H9 (cell line): ENCODE measurements around the gene GAR1. TPM values are rescaled to one million over a fixed set of nuclear protein-coding genes. Genes with fewer than 3 reads are reported as not detected.

ENCODE experiments used
- DNase-seq: peaks from one replicate; pipeline ENCODE4 v3.0.0-alpha.2; 2017
- H2AFZ ChIP-seq: one replicate; pipeline ENCODE4 v1.6.1; 2013; ENCODE audit warnings: mild to moderate bottlenecking, low read length, control low read depth, moderate library complexity
- H2AK5ac ChIP-seq: 2 replicates; pipeline ENCODE4 v1.6.1; 2013; ENCODE audit warnings: low read length, control low read depth, mixed read lengths; ENCODE audit not compliant: insufficient read length
- H2BK120ac ChIP-seq: one replicate; pipeline ENCODE4 v1.6.1; 2013; ENCODE audit warnings: low read depth, mild to moderate bottlenecking, low read length, control low read depth, inconsistent platforms; ENCODE audit not compliant: poor library complexity, severe bottlenecking
- H2BK12ac ChIP-seq: 2 replicates; pipeline ENCODE4 v1.6.1; 2013; ENCODE audit warnings: low read length, control low read depth, mixed read lengths, low read depth; ENCODE audit not compliant: insufficient read length
- H2BK15ac ChIP-seq: 2 replicates; pipeline ENCODE4 v1.6.1; 2013; ENCODE audit warnings: low read depth, low read length, control low read depth
- H2BK20ac ChIP-seq: one replicate; pipeline ENCODE4 v1.6.1; 2013; ENCODE audit warnings: low read depth, mild to moderate bottlenecking, low read length, control low read depth, inconsistent platforms; ENCODE audit not compliant: poor library complexity, severe bottlenecking
- H2BK5ac ChIP-seq: 2 replicates; pipeline ENCODE4 v1.6.1; 2013; ENCODE audit warnings: low read length, control low read depth, mixed read lengths; ENCODE audit not compliant: insufficient read length
- H3K14ac ChIP-seq: 2 replicates; pipeline ENCODE4 v1.6.1; 2013; ENCODE audit warnings: low read length, control low read depth; ENCODE audit not compliant: insufficient read depth
- H3K18ac ChIP-seq: 2 replicates; pipeline ENCODE4 v1.6.1; 2013; ENCODE audit warnings: low read depth, mild to moderate bottlenecking, mixed read lengths, low read length, control low read depth; ENCODE audit not compliant: insufficient read length
- H3K23ac ChIP-seq: 2 replicates; pipeline ENCODE4 v1.6.1; 2013; ENCODE audit warnings: low read length, control low read depth, mixed read lengths, low read depth; ENCODE audit not compliant: insufficient read length
- H3K23me2 ChIP-seq: 2 replicates; pipeline ENCODE4 v1.6.1; 2013; ENCODE audit warnings: low read depth, mild to moderate bottlenecking, mixed read lengths, low read length, control low read depth; ENCODE audit not compliant: insufficient read length, poor library complexity, severe bottlenecking
- H3K27ac ChIP-seq: 2 replicates; pipeline ENCODE4 v1.5.1; 2013; ENCODE audit warnings: low read length, control low read depth, mixed read lengths, low read depth; ENCODE audit not compliant: insufficient read length
- H3K27me3 ChIP-seq: 2 replicates; pipeline ENCODE4 v1.6.1; 2013; ENCODE audit warnings: low read length, control low read depth, inconsistent platforms; ENCODE audit not compliant: insufficient read depth
- H3K4ac ChIP-seq: 2 replicates; pipeline ENCODE4 v1.6.1; 2013; ENCODE audit warnings: low read depth, mild to moderate bottlenecking, control low read depth, inconsistent platforms, low read length, moderate library complexity
- H3K4me1 ChIP-seq: 2 replicates; pipeline ENCODE4 v1.6.1; 2013; ENCODE audit warnings: low read length, control low read depth, inconsistent platforms; ENCODE audit not compliant: insufficient read depth
- H3K4me2 ChIP-seq: 2 replicates; pipeline ENCODE4 v1.6.1; 2013; ENCODE audit warnings: low read length, control low read depth, mixed read lengths; ENCODE audit not compliant: insufficient read length, insufficient read depth
- H3K56ac ChIP-seq: 2 replicates; pipeline ENCODE4 v1.6.1; 2013; ENCODE audit warnings: low read depth, mild to moderate bottlenecking, mixed read lengths, low read length, control low read depth; ENCODE audit not compliant: insufficient read length
- H3K79me1 ChIP-seq: 2 replicates; pipeline ENCODE4 v1.6.1; 2013; ENCODE audit warnings: low read depth, mild to moderate bottlenecking, moderate library complexity, low read length, control low read depth, inconsistent platforms; ENCODE audit not compliant: insufficient read depth, poor library complexity, severe bottlenecking
- H3K79me2 ChIP-seq: 2 replicates; pipeline ENCODE4 v1.6.1; 2013; ENCODE audit warnings: low read length, control low read depth, inconsistent platforms; ENCODE audit not compliant: insufficient read depth
- H3K9ac ChIP-seq: 2 replicates; pipeline ENCODE4 v1.6.1; 2013; ENCODE audit warnings: low read length, control low read depth, mixed read lengths; ENCODE audit not compliant: insufficient read length; ENCODE audit errors: extremely low read depth
- H3K9me3 ChIP-seq: one replicate; pipeline ENCODE4 v1.6.1; 2013; ENCODE audit warnings: low read depth, low read length, inconsistent platforms; ENCODE audit not compliant: control insufficient read depth
- H3T11ph ChIP-seq: one replicate; pipeline ENCODE4 v1.6.1; 2013; ENCODE audit warnings: mild to moderate bottlenecking, low read length, control low read depth, inconsistent platforms
- H4K20me1 ChIP-seq: one replicate; pipeline ENCODE4 v1.6.1; 2013; ENCODE audit not compliant: control insufficient read depth, insufficient read length, insufficient read depth
- H4K5ac ChIP-seq: 2 replicates; pipeline ENCODE4 v1.6.1; 2013; ENCODE audit warnings: low read depth, mild to moderate bottlenecking, mixed read lengths, low read length, control low read depth; ENCODE audit not compliant: insufficient read length
- H4K8ac ChIP-seq: replicated peaks from 2 replicates; pipeline ENCODE4 v1.6.1; 2013; ENCODE audit warnings: low read length, control low read depth, mixed read lengths, low read depth; ENCODE audit not compliant: insufficient read length
- H4K91ac ChIP-seq: 2 replicates; pipeline ENCODE4 v1.6.1; 2013; ENCODE audit warnings: low read depth, mild to moderate bottlenecking, moderate library complexity, mixed read lengths, low read length, control low read depth; ENCODE audit not compliant: insufficient read length
- H3K27ac Mint-ChIP-seq, 3 experiments: 2 replicates in 2 of 3; 3 replicates in 1 of 3; pipeline ENCODE4 v1.8.0; 2020 to 2021; ENCODE audit warnings: mixed read lengths in 3 of 3, mild to moderate bottlenecking in 1 of 3, moderate library complexity in 1 of 3
- H3K27me3 Mint-ChIP-seq: 2 replicates; pipeline ENCODE4 v1.8.0; 2021; ENCODE audit warnings: low read depth, mild to moderate bottlenecking, moderate library complexity, mixed read lengths
- H3K36me3 Mint-ChIP-seq, 3 experiments: 2 replicates in 2 of 3; 3 replicates in 1 of 3; pipeline ENCODE4 v1.8.0; 2020 to 2021; ENCODE audit warnings: low read depth in 3 of 3, mixed read lengths in 3 of 3; ENCODE audit not compliant: insufficient read depth in 1 of 3
- H3K4me1 Mint-ChIP-seq, 2 experiments: 2 replicates each; pipeline ENCODE4 v1.8.0; 2020; ENCODE audit warnings: mixed read lengths in 2 of 2
- H3K4me3 Mint-ChIP-seq, 2 experiments: 2 replicates in 1 of 2; 3 replicates in 1 of 2; pipeline ENCODE4 v1.8.0; 2020 to 2021; ENCODE audit warnings: mild to moderate bottlenecking in 2 of 2, mixed read lengths in 2 of 2, moderate library complexity in 1 of 2
- H3K9me3 Mint-ChIP-seq, 2 experiments: 2 replicates in 1 of 2; 3 replicates in 1 of 2; pipeline ENCODE4 v1.8.0; 2020; ENCODE audit warnings: mild to moderate bottlenecking in 2 of 2, mixed read lengths in 2 of 2, moderate library complexity in 1 of 2
- WGBS: extraction: QIAGEN DNeasy Blood & Tissue Kit; methylation state at CpG from one replicate; pipeline ENCODE4 v1.1.7; 2013; ENCODE audit warnings: missing lambda C conversion rate, low lambda C conversion rate, mixed read lengths; ENCODE audit not compliant: insufficient read length; ENCODE audit errors: extremely low coverage; 5-methylcytosine and 5-hydroxymethylcytosine counted together
- total RNA-seq: library from RNA; stranded (reverse); gene quantifications from 2 replicates; pipeline ENCODE4 v1.2.1, GENCODE V29; 2021
- TF ChIP-seq, protein P1 (sequence below): fragments of 200-600 bp; sonication (generic); conservative IDR thresholded peaks from 3 replicates; pipeline ENCODE4 v1.8.0; 2021; ENCODE audit warnings: antibody characterized with exemption, mild to moderate bottlenecking

The GAR1 gene
- total RNA-seq, 1 experiment from 2014 or later: 45.3 TPM

DNA sequence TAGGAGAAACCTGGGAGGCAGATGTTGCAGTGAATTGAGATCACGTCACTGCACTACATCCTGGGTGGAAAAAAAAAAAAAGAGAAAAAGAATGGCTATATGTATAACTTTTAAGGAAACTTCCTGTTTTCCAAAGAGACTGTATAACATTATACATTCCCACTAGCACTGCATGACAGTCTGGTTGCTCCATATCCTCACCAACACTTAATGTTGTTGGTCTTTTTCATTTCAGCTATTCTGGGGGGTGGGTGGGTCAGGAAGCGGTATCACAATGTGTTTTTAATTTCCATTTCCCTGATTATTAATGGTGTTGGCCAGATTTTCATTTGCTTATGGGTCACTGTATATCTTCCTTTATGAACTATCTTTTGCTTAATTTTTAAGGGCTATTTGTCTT lies 45.7 kb downstream of the GAR1 start:
- Mint-ChIP-seq H3K36me3 (peaks cover 0 to 5% (median 0%) of the 10 kb centered on the region in 3 experiments; a peak in 3 of 7 replicates), H3K4me3 (no peak overlapping the region), H3K27ac (no peak overlapping the region), H3K9me3 (peaks cover 10 to 15% of the 10 kb centered on the region in 2 experiments; a peak in 4 of 5 replicates), H3K27me3 (no peaks in the 10 kb centered on the region), H3K4me1 (no peaks in the 10 kb centered on the region)
- no peak overlapping the region for H2BK12ac ChIP-seq
- H3T11ph ChIP-seq: no peak overlapping the region
- WGBS: no CpG with 5 or more reads among the region's 2 CpGs
- no peak overlapping the region for H4K91ac ChIP-seq
- H3K4ac ChIP-seq: no peak overlapping the region
- no peak overlapping the region for H3K4me2 ChIP-seq
- H4K5ac ChIP-seq: no peak overlapping the region
- H3K18ac ChIP-seq: no peak overlapping the region
- H4K20me1 ChIP-seq: no peaks in the 10 kb centered on the region
- H4K8ac ChIP-seq: no peak overlapping the region
- H3K27me3 ChIP-seq: no peaks in the 10 kb centered on the region
- no peak overlapping the region for H2BK20ac ChIP-seq
- no peaks in the 10 kb centered on the region for H3K79me1 ChIP-seq
- H2AK5ac ChIP-seq: no peak overlapping the region
- no peaks in the 10 kb centered on the region for H3K4me1 ChIP-seq
- H2BK15ac ChIP-seq: no peak overlapping the region
- no peak overlapping the region for H3K23ac ChIP-seq
- H3K79me2 ChIP-seq: no peaks in the 10 kb centered on the region
- no peak for DNase-seq
- no peaks in the 10 kb centered on the region for H3K23me2 ChIP-seq
- H2BK120ac ChIP-seq: no peak overlapping the region
- no peak overlapping the region for H2BK5ac ChIP-seq
- no peak overlapping the region for H3K14ac ChIP-seq
- H3K27ac ChIP-seq: no peak overlapping the region
- H3K56ac ChIP-seq: no peak overlapping the region
- no peak overlapping the region for H3K9ac ChIP-seq
- H3K9me3 ChIP-seq: no peaks in the 10 kb centered on the region
- TF ChIP-seq, protein P1, sequence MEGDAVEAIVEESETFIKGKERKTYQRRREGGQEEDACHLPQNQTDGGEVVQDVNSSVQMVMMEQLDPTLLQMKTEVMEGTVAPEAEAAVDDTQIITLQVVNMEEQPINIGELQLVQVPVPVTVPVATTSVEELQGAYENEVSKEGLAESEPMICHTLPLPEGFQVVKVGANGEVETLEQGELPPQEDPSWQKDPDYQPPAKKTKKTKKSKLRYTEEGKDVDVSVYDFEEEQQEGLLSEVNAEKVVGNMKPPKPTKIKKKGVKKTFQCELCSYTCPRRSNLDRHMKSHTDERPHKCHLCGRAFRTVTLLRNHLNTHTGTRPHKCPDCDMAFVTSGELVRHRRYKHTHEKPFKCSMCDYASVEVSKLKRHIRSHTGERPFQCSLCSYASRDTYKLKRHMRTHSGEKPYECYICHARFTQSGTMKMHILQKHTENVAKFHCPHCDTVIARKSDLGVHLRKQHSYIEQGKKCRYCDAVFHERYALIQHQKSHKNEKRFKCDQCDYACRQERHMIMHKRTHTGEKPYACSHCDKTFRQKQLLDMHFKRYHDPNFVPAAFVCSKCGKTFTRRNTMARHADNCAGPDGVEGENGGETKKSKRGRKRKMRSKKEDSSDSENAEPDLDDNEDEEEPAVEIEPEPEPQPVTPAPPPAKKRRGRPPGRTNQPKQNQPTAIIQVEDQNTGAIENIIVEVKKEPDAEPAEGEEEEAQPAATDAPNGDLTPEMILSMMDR: no peak
- no peak overlapping the region for H2AFZ ChIP-seq
